Placental pericyte (primary cell): ENCODE data around the gene NGFR. TPM values are rescaled to one million over a fixed set of nuclear protein-coding genes. Genes with fewer than 3 reads are reported as not detected.

Source experiments
- small RNA-seq: library from RNA; depleted of rRNA; stranded (forward); fragments of <200 nt; gene quantifications from one replicate; pipeline ENCODE3, GENCODE V24; 2012; ENCODE audit warnings: low replicate concordance
- total RNA-seq: library from RNA; depleted of rRNA; stranded (reverse); fragments of >200 nt; gene quantifications from 2 replicates; pipeline ENCODE4 v1.2.3, GENCODE V29; 2012

NGFR gene, protein sequence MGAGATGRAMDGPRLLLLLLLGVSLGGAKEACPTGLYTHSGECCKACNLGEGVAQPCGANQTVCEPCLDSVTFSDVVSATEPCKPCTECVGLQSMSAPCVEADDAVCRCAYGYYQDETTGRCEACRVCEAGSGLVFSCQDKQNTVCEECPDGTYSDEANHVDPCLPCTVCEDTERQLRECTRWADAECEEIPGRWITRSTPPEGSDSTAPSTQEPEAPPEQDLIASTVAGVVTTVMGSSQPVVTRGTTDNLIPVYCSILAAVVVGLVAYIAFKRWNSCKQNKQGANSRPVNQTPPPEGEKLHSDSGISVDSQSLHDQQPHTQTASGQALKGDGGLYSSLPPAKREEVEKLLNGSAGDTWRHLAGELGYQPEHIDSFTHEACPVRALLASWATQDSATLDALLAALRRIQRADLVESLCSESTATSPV
- total RNA-seq: 0.14 TPM in 1 of 2 replicates, not detected in the other

DNA sequence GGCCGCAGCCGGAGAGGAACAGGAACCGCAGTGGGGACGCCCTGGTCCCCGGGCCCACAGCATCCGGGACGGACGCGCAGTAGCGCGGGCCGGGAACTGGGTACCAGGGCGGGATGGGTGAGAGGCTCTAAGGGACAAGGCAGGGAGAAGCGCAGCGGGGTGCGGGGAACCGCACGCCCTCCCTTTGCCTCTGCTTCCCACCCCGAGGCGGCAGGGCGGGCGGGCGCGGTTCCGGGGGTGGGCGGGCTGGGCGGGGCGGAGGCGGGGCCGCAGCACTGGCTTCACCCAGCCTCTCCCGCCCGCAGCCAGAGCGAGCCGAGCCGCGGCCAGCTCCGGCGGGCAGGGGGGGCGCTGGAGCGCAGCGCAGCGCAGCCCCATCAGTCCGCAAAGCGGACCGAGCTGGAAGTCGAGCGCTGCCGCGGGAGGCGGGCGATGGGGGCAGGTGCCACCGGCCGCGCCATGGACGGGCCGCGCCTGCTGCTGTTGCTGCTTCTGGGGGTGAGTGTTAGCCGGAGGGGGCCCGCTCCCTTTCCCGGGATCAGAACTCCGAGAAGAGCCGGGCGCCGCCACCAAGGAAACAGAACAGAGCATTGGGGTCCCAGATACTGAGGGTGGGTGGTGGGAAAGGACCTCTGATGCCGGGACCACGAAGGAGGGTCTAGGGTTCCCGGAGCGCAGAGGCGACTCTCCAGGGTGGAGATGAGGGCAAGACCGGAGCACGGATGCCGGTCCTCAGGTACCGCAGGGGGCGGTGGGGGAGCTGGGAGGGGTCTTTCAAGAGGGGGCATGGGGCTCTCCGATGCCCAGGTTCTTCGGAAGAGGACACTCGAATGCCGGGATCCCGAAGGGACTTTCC lies at the start of gene NGFR:
NGFR (plus strand) TSS at position 308 of the 856 bp plus-strand sequence; CDS start at position 433, 125 bp downstream.

Small RNA genes lying within 50 kb of the gene (small RNA-seq; reads per million reads assigned to genes)
- gene MIR6165: not detected

Other genes with a start within 250 kb of the NGFR start
- gene ZNF652, start 133.0 kb upstream of the NGFR start, total RNA-seq: 16.5 and 16.6 TPM in 2 replicates
- 92.4 and 139 TPM in 2 replicates for gene PHB1, start 80.4 kb upstream of the NGFR start, total RNA-seq
- gene NXPH3, start 80.6 kb downstream of the NGFR start, total RNA-seq: 0.22 and 0.57 TPM in 2 replicates
- gene SPOP, start 182.8 kb downstream of the NGFR start, total RNA-seq: 48.1 and 53.2 TPM in 2 replicates
- gene SLC35B1, start 212.7 kb downstream of the NGFR start, total RNA-seq: 75.2 and 202 TPM in 2 replicates